ENCODE measurements around the gene NUDT4.

GRCh38 chr12:93358058-93358457 is 19.7 kb upstream of the NUDT4 start:
- TF ChIP-seq EZH2 (IDR thresholded peaks at IDR 0.05; ENCODE audit: borderline replicate concordance, low read depth, low read length, poor library complexity, severe bottlenecking), result no peak
- TF ChIP-seq CTCF (conservative IDR thresholded peaks at IDR 0.05; ENCODE audit: low read depth, low read length), result no peak
